ENCODE data around the gene SHROOM4. TPM values are rescaled to one million over a fixed set of nuclear protein-coding genes. Genes with fewer than 3 reads are reported as not detected.

Gene SHROOM4
- total and polyA plus RNA-seq, 4 donors, result 0.62 to 2.3 (median 0.93) TPM

GRCh38 chrX:50635817-50636365 is 178.1 kb downstream of the SHROOM4 start:
- no peak overlapping the region for H3K9ac ChIP-seq (ENCODE audit: low read depth in 1 of 2, low read length in 2 of 2)
- WGBS, result 82% methylated on average over 4 of the region's 4 CpGs
- no peaks in the 10 kb centered on the region for H3K4me1 ChIP-seq (ENCODE audit: control insufficient read depth in 4 of 4, insufficient read depth in 4 of 4, low read length in 3 of 4)
- no peaks in the 10 kb centered on the region for H3K36me3 ChIP-seq (ENCODE audit: control insufficient read depth in 4 of 4, insufficient read depth in 3 of 4, low read depth in 1 of 4, low read length in 3 of 4)
- TF ChIP-seq HNF4G (IDR thresholded peaks at IDR 0.05), result no peak
- TF ChIP-seq EGR1 (IDR thresholded peaks at IDR 0.05; ENCODE audit: low read depth in 2 of 2), result no peak
- no peak for TF ChIP-seq FOXA2 (IDR thresholded peaks at IDR 0.05)
- TF ChIP-seq ZBTB33 (IDR thresholded peaks at IDR 0.05), result no peak
- no peak for TF ChIP-seq NR2F2 (IDR thresholded peaks at IDR 0.05)
- no peak for TF ChIP-seq GABPA (IDR thresholded peaks at IDR 0.05 in 1 of 2, conservative IDR thresholded peaks at IDR 0.05 in 1 of 2)
- TF ChIP-seq ATF3 (IDR thresholded peaks at IDR 0.05), result no peak
- no peak for TF ChIP-seq JUND (IDR thresholded peaks at IDR 0.05)
- no peak for TF ChIP-seq TAF1 (conservative IDR thresholded peaks at IDR 0.05)
- no peak for TF ChIP-seq SP1 (IDR thresholded peaks at IDR 0.05)
- no peak for TF ChIP-seq HNF4A (conservative IDR thresholded peaks at IDR 0.05)
- TF ChIP-seq RAD21 (IDR thresholded peaks at IDR 0.05), result no peak
- no peak for TF ChIP-seq RXRA (IDR thresholded peaks at IDR 0.05)
- no peak for TF ChIP-seq FOXA1 (IDR thresholded peaks at IDR 0.05)
- no peak for TF ChIP-seq CTCF (IDR thresholded peaks at IDR 0.05; ENCODE audit: low read depth, low read length, missing input control)
- TF ChIP-seq YY1 (IDR thresholded peaks at IDR 0.05), result no peak
- no peak for TF ChIP-seq REST (IDR thresholded peaks at IDR 0.05)
- TF ChIP-seq MAX (IDR thresholded peaks at IDR 0.05), result no peak
- H3K27ac ChIP-seq (ENCODE audit: low read depth in 1 of 2, low read length in 2 of 2), result no peak overlapping the region
- DNase-seq (ENCODE audit: low spot score), result no peak
- H3K4me3 ChIP-seq (ENCODE audit: low read depth in 1 of 3, low read length in 3 of 3), result no peak overlapping the region
- H3K27me3 ChIP-seq (ENCODE audit: control insufficient read depth in 4 of 4, insufficient read depth in 4 of 4, low read length in 3 of 4), result no peaks in the 10 kb centered on the region
- no peaks in the 10 kb centered on the region for H3K9me3 ChIP-seq (ENCODE audit: control insufficient read depth in 4 of 4, low read length in 3 of 4)

All from liver (tissue), 9 donors.